Endometrium (tissue), 2 donors: ENCODE data around the gene CLEC2B.

Experiments used
- FAIRE-seq: peaks from 2 replicates; lab custom pipeline; 2012; peaks lifted over from hg19 to GRCh38; lab: Jason Lieb, UNC
- donor health status: control.
- donor health status: control.

The CLEC2B gene

GRCh38 chr12:9868951-9869306 lies 225 bp downstream of the CLEC2B start:
- no peak for FAIRE-seq

- FAIRE-seq, result no peak
These were observed 798 bp downstream of the CLEC2B start for GRCh38 chr12:9868311-9868801.

GRCh38 chr12:9867531-9867930 lies 1.6 kb downstream of the CLEC2B start:
- no peak for FAIRE-seq

- no peak for FAIRE-seq
These were observed 2.3 kb downstream of the CLEC2B start for GRCh38 chr12:9866860-9867269.

GRCh38 chr12:9864913-9865675 lies 4.1 kb downstream of the CLEC2B start:
- FAIRE-seq, result no peak

- no peak for FAIRE-seq
These were observed 11.0 kb downstream of the CLEC2B start for GRCh38 chr12:9858135-9858534.

- FAIRE-seq, result no peak
These were observed 12.3 kb downstream of the CLEC2B start for GRCh38 chr12:9856894-9857293.

- no peak for FAIRE-seq
These were observed 13.0 kb downstream of the CLEC2B start for GRCh38 chr12:9856151-9856550.

GRCh38 chr12:9851927-9852326 lies 17.2 kb downstream of the CLEC2B start:
- FAIRE-seq, result no peak

- no peak for FAIRE-seq
These were observed 18.1 kb downstream of the CLEC2B start for GRCh38 chr12:9851050-9851449.

GRCh38 chr12:9848899-9849298 lies 20.3 kb downstream of the CLEC2B start:
- FAIRE-seq, result no peak

GRCh38 chr12:9843407-9843806 lies 25.7 kb downstream of the CLEC2B start:
- FAIRE-seq, result no peak

- no peak for FAIRE-seq
These were observed 37.4 kb downstream of the CLEC2B start for GRCh38 chr12:9831720-9832119.

- peak; percentile 18 for FAIRE-seq
These were observed 39.2 kb downstream of the CLEC2B start for GRCh38 chr12:9829982-9830381.

- no peak for FAIRE-seq
These were observed 39.7 kb downstream of the CLEC2B start for GRCh38 chr12:9829483-9829882.

GRCh38 chr12:9827209-9827888 lies 41.8 kb downstream of the CLEC2B start, which contains the start of gene KLRF1:
KLRF1 (plus strand) TSS chr12:9827481; CDS start chr12:9827545, 64 bp downstream.
- no peak for FAIRE-seq

- no peak for FAIRE-seq
These were observed 48.7 kb downstream of the CLEC2B start for GRCh38 chr12:9820281-9820930.

- no peak for FAIRE-seq
These were observed 55.0 kb downstream of the CLEC2B start for GRCh38 chr12:9813821-9814798.

GRCh38 chr12:9811621-9812020 lies 57.5 kb downstream of the CLEC2B start:
- FAIRE-seq, result no peak

GRCh38 chr12:9810671-9811070 lies 58.5 kb downstream of the CLEC2B start:
- no peak for FAIRE-seq

- FAIRE-seq, result no peak
These were observed 59.3 kb downstream of the CLEC2B start for GRCh38 chr12:9809866-9810265.

GRCh38 chr12:9809338-9809737 lies 59.8 kb downstream of the CLEC2B start:
- no peak for FAIRE-seq
